OCI-M1 (cell line): Measurements from ENCODE around the gene SPG7.
A peak's percentile ranks its signal among the peaks of the same experiment; 100 is the strongest.

Source experiments
- DNase-seq: peaks from one replicate; lab custom pipeline; 2025; lab: John Stamatoyannopoulos, UW

SPG7 gene

GRCh38 chr16:89600956-89601355 is 92.8 kb downstream of the SPG7 start:
- DNase-seq = no peak

GRCh38 chr16:89601906-89602272 is 93.7 kb downstream of the SPG7 start:
- DNase-seq = no peak

GRCh38 chr16:89602273-89602951 is 94.2 kb downstream of the SPG7 start:
- DNase-seq = peak; percentile 35

GRCh38 chr16:89602952-89603590 is 94.9 kb downstream of the SPG7 start:
- DNase-seq = no peak

- no peak for DNase-seq
Observed at GRCh38 chr16:89604764-89605163, 96.6 kb downstream of the SPG7 start.

GRCh38 chr16:89605186-89605970 is 97.2 kb downstream of the SPG7 start:
- DNase-seq = no peak

- DNase-seq = no peak
Observed at GRCh38 chr16:89606006-89606405, 97.8 kb downstream of the SPG7 start.
